ENCODE measurements around the gene CWH43.
"Not testable (repeated sequence)": the region's sequence is repeated elsewhere in the genome, so short reads cannot be mapped to it uniquely, and the experiment has no call there.

CWH43 gene

GRCh38 chr4:49110579-49110978 lies 124.5 kb downstream of the CWH43 start:
- not testable (repeated sequence) for H3K36me3 ChIP-seq (ENCODE audit: insufficient read depth, low read length); H3K27ac ChIP-seq (ENCODE audit: low read depth, low read length); H3K9ac ChIP-seq (ENCODE audit: low read length); H3K4me3 ChIP-seq (ENCODE audit: low read depth in 1 of 2, low read length in 2 of 2); H3K27me3 ChIP-seq (ENCODE audit: control insufficient read depth in 1 of 2, insufficient read depth in 2 of 2, low read length in 2 of 2); H3K9me3 ChIP-seq (ENCODE audit: low read length); H3K4me1 ChIP-seq (ENCODE audit: insufficient read depth, low read length)

All from muscle layer of colon (tissue), 2 donors.